Neural progenitor cell (in vitro differentiated cells): ENCODE measurements around the gene RDX. TPM values are rescaled to one million over a fixed set of nuclear protein-coding genes. Genes with fewer than 3 reads are reported as not detected.

Experiments
- DNase-seq: peaks from one replicate; pipeline ENCODE4 v3.0.0-alpha.2; 2016; ENCODE audit warnings: low spot score
- H2AFZ ChIP-seq: fragments of 200-600 bp; sonication (generic); replicated peaks from 2 replicates; pipeline ENCODE4 v1.6.1; 2016; ENCODE audit warnings: antibody characterized with exemption
- H3F3A ChIP-seq: fragments of 200-600 bp; sonication (generic); 2 replicates; pipeline ENCODE4 v1.6.1; 2016; ENCODE audit warnings: antibody characterized with exemption, low read depth
- H3K27ac ChIP-seq: fragments of 200-600 bp; sonication (generic); 2 replicates; pipeline ENCODE4 v1.5.1; 2016; ENCODE audit warnings: mild to moderate bottlenecking
- H3K27me3 ChIP-seq: fragments of 200-600 bp; sonication (generic); 2 replicates; pipeline ENCODE4 v1.6.1; 2016; ENCODE audit warnings: mild to moderate bottlenecking, moderate library complexity
- H3K36me3 ChIP-seq: fragments of 200-600 bp; sonication (generic); 2 replicates; pipeline ENCODE4 v1.5.1; 2016
- H3K4me1 ChIP-seq: fragments of 200-600 bp; sonication (generic); 2 replicates; pipeline ENCODE4 v1.6.1; 2016; ENCODE audit warnings: mixed run types
- H3K4me2 ChIP-seq: fragments of 200-600 bp; sonication (generic); 2 replicates; pipeline ENCODE4 v1.6.1; 2016
- H3K4me3 ChIP-seq: fragments of 200-600 bp; sonication (generic); 2 replicates; pipeline ENCODE4 v1.5.1; 2016
- H3K79me2 ChIP-seq: fragments of 200-600 bp; sonication (generic); 2 replicates; pipeline ENCODE4 v1.6.1; 2016; ENCODE audit warnings: low read depth
- H3K9ac ChIP-seq: fragments of 200-600 bp; sonication (generic); 2 replicates; pipeline ENCODE4 v1.6.1; 2016
- H3K9me3 ChIP-seq: fragments of 200-600 bp; sonication (generic); 2 replicates; pipeline ENCODE4 v1.5.1; 2016; ENCODE audit warnings: low read depth
- H4K20me1 ChIP-seq: fragments of 200-600 bp; sonication (generic); 2 replicates; pipeline ENCODE4 v1.6.1; 2016; ENCODE audit warnings: low read depth
- H3K27ac Mint-ChIP-seq: 3 replicates; pipeline ENCODE4 v1.8.0; 2021; ENCODE audit warnings: mixed read lengths
- H3K27me3 Mint-ChIP-seq: 2 replicates; pipeline ENCODE4 v1.8.0; 2022; ENCODE audit warnings: low read depth, mild to moderate bottlenecking, inconsistent platforms, moderate library complexity, mixed read lengths; ENCODE audit not compliant: insufficient read depth
- H3K36me3 Mint-ChIP-seq: 3 replicates; pipeline ENCODE4 v1.8.0; 2021; ENCODE audit warnings: mixed read lengths
- H3K4me1 Mint-ChIP-seq: 3 replicates; pipeline ENCODE4 v1.8.0; 2021; ENCODE audit warnings: mixed read lengths
- H3K4me3 Mint-ChIP-seq: 3 replicates; pipeline ENCODE4 v1.8.0; 2021; ENCODE audit warnings: mild to moderate bottlenecking, moderate library complexity, mixed read lengths
- H3K9me3 Mint-ChIP-seq: 3 replicates; pipeline ENCODE4 v1.8.0; 2020; ENCODE audit warnings: mixed read lengths
- EZH2 ChIP-seq: fragments of 200-600 bp; sonication (generic); IDR thresholded peaks from 2 replicates; pipeline ENCODE4 v1.6.1; 2017; ENCODE audit warnings: antibody characterized with exemption, mild to moderate bottlenecking, moderate library complexity
- EZH2phosphoT487 ChIP-seq: fragments of 200-600 bp; sonication (generic); IDR thresholded peaks from 2 replicates; pipeline ENCODE4 v1.6.1; 2017; ENCODE audit warnings: antibody characterized with exemption
- total RNA-seq: library from RNA; depleted of rRNA; stranded (reverse); fragments of >200 nt; gene quantifications from 2 replicates; pipeline ENCODE4 v1.2.3, GENCODE V29; 2015; ENCODE audit warnings: low replicate concordance
- TF ChIP-seq, protein P1 (sequence below): fragments of 200-600 bp; sonication (generic); IDR thresholded peaks from 2 replicates; pipeline ENCODE4 v1.5.1; 2017; ENCODE audit warnings: antibody characterized with exemption, mild to moderate bottlenecking

RDX gene
- total RNA-seq, 1 donor from 2014 or later: 199 TPM

- Mint-ChIP-seq H3K27ac (no peak overlapping the region), H3K27me3 (no peaks in the 10 kb centered on the region), H3K4me1 (peaks cover 20% of the 10 kb centered on the region)
Observed at GRCh38 chr11:110152199-110152598, 144.2 kb downstream of the RDX start.

GRCh38 chr11:110148775-110149744 is 147.4 kb downstream of the RDX start:
- DNase-seq: no peak
- no peaks in the 10 kb centered on the region for H3F3A ChIP-seq
- Mint-ChIP-seq H3K36me3 (peaks cover 43% of the 10 kb centered on the region), H3K4me1 (peaks cover 27% of the 10 kb centered on the region), H3K27ac (no peak overlapping the region), H3K27me3 (peaks cover 2% of the 10 kb centered on the region), H3K9me3 (peaks cover 12% of the 10 kb centered on the region), H3K4me3 (no peak overlapping the region)
- no peaks in the 10 kb centered on the region for H3K9me3 ChIP-seq
- H3K36me3 ChIP-seq: peaks cover 5% of the 10 kb centered on the region
- TF ChIP-seq, protein P1, sequence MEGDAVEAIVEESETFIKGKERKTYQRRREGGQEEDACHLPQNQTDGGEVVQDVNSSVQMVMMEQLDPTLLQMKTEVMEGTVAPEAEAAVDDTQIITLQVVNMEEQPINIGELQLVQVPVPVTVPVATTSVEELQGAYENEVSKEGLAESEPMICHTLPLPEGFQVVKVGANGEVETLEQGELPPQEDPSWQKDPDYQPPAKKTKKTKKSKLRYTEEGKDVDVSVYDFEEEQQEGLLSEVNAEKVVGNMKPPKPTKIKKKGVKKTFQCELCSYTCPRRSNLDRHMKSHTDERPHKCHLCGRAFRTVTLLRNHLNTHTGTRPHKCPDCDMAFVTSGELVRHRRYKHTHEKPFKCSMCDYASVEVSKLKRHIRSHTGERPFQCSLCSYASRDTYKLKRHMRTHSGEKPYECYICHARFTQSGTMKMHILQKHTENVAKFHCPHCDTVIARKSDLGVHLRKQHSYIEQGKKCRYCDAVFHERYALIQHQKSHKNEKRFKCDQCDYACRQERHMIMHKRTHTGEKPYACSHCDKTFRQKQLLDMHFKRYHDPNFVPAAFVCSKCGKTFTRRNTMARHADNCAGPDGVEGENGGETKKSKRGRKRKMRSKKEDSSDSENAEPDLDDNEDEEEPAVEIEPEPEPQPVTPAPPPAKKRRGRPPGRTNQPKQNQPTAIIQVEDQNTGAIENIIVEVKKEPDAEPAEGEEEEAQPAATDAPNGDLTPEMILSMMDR: no peak
- no peak for TF ChIP-seq EZH2
- TF ChIP-seq EZH2phosphoT487: no peak
- no peak overlapping the region for H3K9ac ChIP-seq
- H3K27ac ChIP-seq: no peak overlapping the region
- H3K27me3 ChIP-seq: no peaks in the 10 kb centered on the region
- H3K4me3 ChIP-seq: no peak overlapping the region
- peaks cover 45% of the 10 kb centered on the region for H3K79me2 ChIP-seq
- H3K4me1 ChIP-seq: peaks cover 12% of the 10 kb centered on the region
- no peak overlapping the region for H2AFZ ChIP-seq
- no peak overlapping the region for H3K4me2 ChIP-seq
- H4K20me1 ChIP-seq: peaks cover 94% of the 10 kb centered on the region

More at GRCh38 chr11:110152199-110152598, 144.2 kb downstream of the RDX start:
- TF ChIP-seq EZH2 (no peak), EZH2phosphoT487 (no peak)
- TF ChIP-seq, protein P1: no peak
- Histone ChIP-seq H3K36me3 (peaks cover 3% of the 10 kb centered on the region), H3K4me3 (no peak overlapping the region), H3F3A (no peaks in the 10 kb centered on the region), H4K20me1 (peaks cover 75% of the 10 kb centered on the region), H3K4me2 (peak overlapping the region; percentile 15), H3K27ac (no peak overlapping the region), H3K4me1 (peaks cover 12% of the 10 kb centered on the region), H3K27me3 (no peaks in the 10 kb centered on the region), H3K9me3 (no peaks in the 10 kb centered on the region), H2AFZ (no peak overlapping the region), H3K9ac (no peak overlapping the region), H3K79me2 (peaks cover 28% of the 10 kb centered on the region)
- H3K36me3 Mint-ChIP-seq: peaks cover 31% of the 10 kb centered on the region
- H3K4me3 Mint-ChIP-seq: no peak overlapping the region
- H3K9me3 Mint-ChIP-seq: no peaks in the 10 kb centered on the region
- peak; percentile 17 for DNase-seq

GRCh38 chr11:110147962-110148709 is 148.3 kb downstream of the RDX start:
- TF ChIP-seq EZH2 (no peak), EZH2phosphoT487 (no peak)
- TF ChIP-seq, protein P1: no peak
- peaks cover 54% of the 10 kb centered on the region for H3K79me2 ChIP-seq
- no peak overlapping the region for H3K4me3 ChIP-seq
- peaks cover 15% of the 10 kb centered on the region for H3K9me3 Mint-ChIP-seq
- H3K27ac Mint-ChIP-seq: no peak overlapping the region
- peaks cover 8% of the 10 kb centered on the region for H3K36me3 ChIP-seq
- H4K20me1 ChIP-seq: peaks cover 91% of the 10 kb centered on the region
- H3K27me3 Mint-ChIP-seq: peaks cover 2% of the 10 kb centered on the region
- no peak overlapping the region for H3K9ac ChIP-seq
- no peaks in the 10 kb centered on the region for H3K27me3 ChIP-seq
- H3K36me3 Mint-ChIP-seq: peaks cover 41% of the 10 kb centered on the region
- no peak for DNase-seq
- H3F3A ChIP-seq: no peaks in the 10 kb centered on the region
- H3K4me1 ChIP-seq: peaks cover 12% of the 10 kb centered on the region
- no peak overlapping the region for H3K4me3 Mint-ChIP-seq
- H2AFZ ChIP-seq: no peak overlapping the region
- no peaks in the 10 kb centered on the region for H3K9me3 ChIP-seq
- H3K4me1 Mint-ChIP-seq: peaks cover 27% of the 10 kb centered on the region
- H3K4me2 ChIP-seq: no peak overlapping the region
- H3K27ac ChIP-seq: no peak overlapping the region
